AG04449 (cell line): ENCODE results near the gene ATPAF2.

Experiments used
- CTCF ChIA-PET: fragments of 350-600 bp; formaldehyde crosslinking; extraction: SDS; loops from one replicate; lab custom pipeline; 2021; ENCODE audit warnings: antibody characterized with exemption; lab: Yijun Ruan, JAX
- POLR2A ChIA-PET: fragments of 400-600, 350-600 bp; formaldehyde crosslinking; extraction: SDS; loops from one replicate; lab custom pipeline; 2020; ENCODE audit warnings: antibody characterized with exemption, inconsistent platforms; lab: Yijun Ruan, JAX
- DNase-seq: peaks from one replicate; pipeline ENCODE4 v3.0.0-alpha.2; 2010; ENCODE audit warnings: low read depth, low spot score
- H3K4me3 ChIP-seq: 2 replicates; pipeline ENCODE4 v1.5.1; 2011; ENCODE audit warnings: low read depth, mild to moderate bottlenecking, control low read depth, low read length
- CTCF ChIP-seq: IDR thresholded peaks from one replicate; pipeline ENCODE4 v1.5.1; 2011; ENCODE audit warnings: mild to moderate bottlenecking, moderate library complexity, low read length, control low read depth, inconsistent platforms; ENCODE audit not compliant: insufficient read depth; ENCODE audit errors: missing control alignments

Gene ATPAF2

DNA sequence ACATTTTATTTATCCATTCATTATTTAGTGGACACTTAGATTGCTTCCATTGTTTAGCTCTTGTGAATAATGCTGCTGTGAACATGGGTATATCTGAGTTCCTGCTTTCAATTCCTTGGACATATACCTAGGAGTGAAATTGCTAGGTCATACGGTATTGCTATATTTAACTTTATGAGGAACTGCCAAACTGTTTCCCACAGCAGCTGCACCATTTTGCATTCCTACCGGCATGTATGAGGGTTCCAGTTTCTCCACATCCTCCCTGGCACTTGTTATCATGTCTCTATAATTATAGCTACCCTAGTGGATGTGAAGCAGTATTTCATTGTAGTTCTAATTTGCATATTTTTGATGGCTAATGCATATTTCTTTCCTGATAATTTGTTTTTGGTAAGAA is 25.1 kb upstream of the ATPAF2 start:
- no peak overlapping the region for H3K4me3 ChIP-seq
- CTCF ChIA-PET, result no interaction called here
- no peak for DNase-seq
- TF ChIP-seq CTCF, result no peak
- POLR2A ChIA-PET, result no interaction called here

DNA sequence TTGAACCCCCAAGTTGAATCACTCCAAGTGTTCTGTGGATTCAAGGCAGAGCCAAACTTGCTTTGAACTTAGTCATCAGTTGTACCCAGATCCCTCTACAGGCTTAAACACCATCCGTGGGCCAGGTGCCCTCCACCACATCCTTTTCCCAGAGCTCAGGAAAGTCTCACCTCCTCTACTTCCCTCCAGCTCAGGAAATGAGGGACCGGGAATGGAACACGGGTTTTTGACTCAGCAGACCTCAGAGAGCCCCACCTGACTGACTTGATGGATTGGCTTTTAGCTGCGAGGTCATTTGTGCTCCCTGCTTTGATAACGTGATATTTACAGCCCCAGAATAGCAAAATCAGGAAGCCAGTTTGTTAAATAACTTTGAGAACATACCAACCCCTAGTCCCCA is 20.3 kb upstream of the ATPAF2 start:
- ChIA-PET POLR2A (no interaction called here), CTCF (interaction anchor here (0.8 kb wide), 1 partner anchor 9 kb away, joined by 3 read pairs; no protein-coding TSS in a partner anchor)
- no peak for DNase-seq
- no peak for TF ChIP-seq CTCF
- no peak overlapping the region for H3K4me3 ChIP-seq

- POLR2A ChIA-PET, result no interaction called here
- CTCF ChIA-PET, result no interaction called here
- H3K4me3 ChIP-seq, result no peak overlapping the region
- no peak for TF ChIP-seq CTCF
- no peak for DNase-seq
Measured at GRCh38 chr17:18056214-18056613, 17.2 kb upstream of the ATPAF2 start.

DNA sequence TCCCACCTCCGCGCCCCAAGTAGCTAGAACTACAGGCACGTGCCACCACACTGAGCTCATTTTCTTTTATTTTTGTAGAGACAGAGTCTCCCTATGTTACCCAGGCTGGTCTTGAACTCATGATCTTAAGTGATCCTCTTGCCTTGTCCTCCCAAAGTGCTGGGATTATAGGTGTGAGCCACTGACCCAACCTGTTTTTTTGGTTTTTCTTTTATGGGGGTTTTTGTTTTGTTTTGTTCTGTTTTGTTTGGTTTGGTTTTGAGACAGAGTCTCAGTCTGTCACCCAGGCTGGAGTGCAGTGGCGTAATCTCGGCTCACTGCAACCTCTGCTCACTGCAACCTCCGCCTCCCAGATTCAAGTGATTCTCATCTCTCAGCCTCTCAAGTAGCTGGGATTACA is 16.6 kb upstream of the ATPAF2 start:
- DNase-seq, result no peak
- CTCF ChIA-PET, result no interaction called here
- POLR2A ChIA-PET, result no interaction called here
- no peak overlapping the region for H3K4me3 ChIP-seq
- no peak for TF ChIP-seq CTCF

GRCh38 chr17:18045691-18046350 is 6.9 kb upstream of the ATPAF2 start:
- TF ChIP-seq CTCF, result no peak
- DNase-seq, result no peak
- no peak overlapping the region for H3K4me3 ChIP-seq
- ChIA-PET CTCF (interaction anchor here (1.2 to 1.6 kb wide), 3 partner anchors 10 to 51 kb away, joined by 3 to 5 read pairs (median 4); no protein-coding TSS in a partner anchor), POLR2A (no interaction called here)

GRCh38 chr17:18044609-18045008 is 5.6 kb upstream of the ATPAF2 start:
- CTCF ChIA-PET, result interaction anchor here (1.2 kb wide), 1 partner anchor 49 kb away, joined by 3 read pairs; no protein-coding TSS in a partner anchor
- POLR2A ChIA-PET, result no interaction called here
- no peak for DNase-seq
- TF ChIP-seq CTCF, result no peak
- no peak overlapping the region for H3K4me3 ChIP-seq
